ENCODE results near the gene ATXN1. TPM values are rescaled to one million over a fixed set of nuclear protein-coding genes. Genes with fewer than 3 reads are reported as not detected.
A peak's percentile ranks its signal among the peaks of the same experiment; 100 is the strongest.

ATXN1 gene
- total and polyA plus RNA-seq, 3 donors from 2014 or later: 12.8 to 84.1 (median 64.3) TPM

GRCh38 chr6:16684195-16684689 is 77.0 kb downstream of the ATXN1 start:
- no peaks in the 10 kb centered on the region for H3K36me3 ChIP-seq (ENCODE audit: low read depth, missing control alignments)
- WGBS, 2 donors: 76 to 80% methylated on average over 5 of the region's 5 CpGs
- no peak overlapping the region for H3K27ac ChIP-seq
- H3K9me3 ChIP-seq: no peaks in the 10 kb centered on the region
- peaks cover 5% of the 10 kb centered on the region for H3K4me1 ChIP-seq
- intact Hi-C loops (cut with DNase I; ENCODE audit: low total_unique reads): no loop called here
- no peak overlapping the region for H3K4me3 ChIP-seq
- no peaks in the 10 kb centered on the region for H3K27me3 ChIP-seq
- TF ChIP-seq POLR2A (IDR thresholded peaks at IDR 0.05) (no peak), CTCF (IDR thresholded peaks at IDR 0.05) (no peak)
- DNase-seq: no peak

- H3K4me1 ChIP-seq: peaks cover 5% of the 10 kb centered on the region
- DNase-seq: no peak
- intact Hi-C loops (cut with DNase I; ENCODE audit: low total_unique reads): no loop called here
- no peak overlapping the region for H3K27ac ChIP-seq
- H3K4me3 ChIP-seq: no peak overlapping the region
- TF ChIP-seq POLR2A (IDR thresholded peaks at IDR 0.05): no peak
- no peak for TF ChIP-seq CTCF (IDR thresholded peaks at IDR 0.05)
- no peaks in the 10 kb centered on the region for H3K36me3 ChIP-seq (ENCODE audit: low read depth, missing control alignments)
- no peaks in the 10 kb centered on the region for H3K9me3 ChIP-seq
- no peaks in the 10 kb centered on the region for H3K27me3 ChIP-seq
- 58 to 68% methylated on average over 4 of the region's 4 CpGs for WGBS, 2 donors
These were observed 77.5 kb downstream of the ATXN1 start for GRCh38 chr6:16683641-16684194.

GRCh38 chr6:16681260-16681873 is 79.9 kb downstream of the ATXN1 start:
- peaks cover 17% of the 10 kb centered on the region for H3K4me1 ChIP-seq
- H3K36me3 ChIP-seq (ENCODE audit: low read depth, missing control alignments): no peaks in the 10 kb centered on the region
- H3K27ac ChIP-seq: no peak overlapping the region
- intact Hi-C loops (cut with DNase I; ENCODE audit: low total_unique reads): no loop called here
- H3K9me3 ChIP-seq: no peaks in the 10 kb centered on the region
- no peak for DNase-seq
- H3K27me3 ChIP-seq: no peaks in the 10 kb centered on the region
- H3K4me3 ChIP-seq: no peak overlapping the region
- no peak for TF ChIP-seq POLR2A (IDR thresholded peaks at IDR 0.05)
- TF ChIP-seq CTCF (IDR thresholded peaks at IDR 0.05): no peak
- 90 to 92% methylated on average over 8 of the region's 8 CpGs for WGBS, 2 donors

GRCh38 chr6:16679050-16679449 is 82.2 kb downstream of the ATXN1 start:
- H3K4me3 ChIP-seq: no peak overlapping the region
- no peak overlapping the region for H3K27ac ChIP-seq
- no peak for TF ChIP-seq CTCF (IDR thresholded peaks at IDR 0.05)
- no peak for TF ChIP-seq POLR2A (IDR thresholded peaks at IDR 0.05)
- 90 to 100% methylated on average over 1 of the region's 1 CpG for WGBS, 2 donors
- DNase-seq: no peak
- no peaks in the 10 kb centered on the region for H3K27me3 ChIP-seq
- peaks cover 21% of the 10 kb centered on the region for H3K4me1 ChIP-seq
- intact Hi-C loops (cut with DNase I; ENCODE audit: low total_unique reads): no loop called here
- no peaks in the 10 kb centered on the region for H3K9me3 ChIP-seq
- H3K36me3 ChIP-seq (ENCODE audit: low read depth, missing control alignments): no peaks in the 10 kb centered on the region

- H3K4me3 ChIP-seq: no peak overlapping the region
- peaks cover 16% of the 10 kb centered on the region for H3K4me1 ChIP-seq
- TF ChIP-seq CTCF (IDR thresholded peaks at IDR 0.05) (no peak), POLR2A (IDR thresholded peaks at IDR 0.05) (no peak)
- DNase-seq: no peak
- H3K9me3 ChIP-seq: no peaks in the 10 kb centered on the region
- peak overlapping the region; percentile 10 to 51 for H3K27ac ChIP-seq
- H3K27me3 ChIP-seq: no peaks in the 10 kb centered on the region
- no peaks in the 10 kb centered on the region for H3K36me3 ChIP-seq (ENCODE audit: low read depth, missing control alignments)
- WGBS, 2 donors: 32 to 58% methylated on average over 2 of the region's 2 CpGs
- intact Hi-C loops (cut with DNase I; ENCODE audit: low total_unique reads): no loop called here
These were observed 83.8 kb downstream of the ATXN1 start for GRCh38 chr6:16677458-16677857.

Data from testis (tissue), 3 donors.